ENCODE data around the gene GPA33.

GRCh38 chr1:167077868-167078210 lies 12.3 kb downstream of the GPA33 start:
- no peak for TF ChIP-seq CREB5 (CRISPR knock-in tag; IDR thresholded peaks at IDR 0.05; ENCODE audit: low read depth)
- TF ChIP-seq RARB (CRISPR knock-in tag; IDR thresholded peaks at IDR 0.05), result no peak
- TF ChIP-seq ISL1 (CRISPR knock-in tag; IDR thresholded peaks at IDR 0.05), result no peak
- no peak for TF ChIP-seq TCF4 (CRISPR knock-in tag; IDR thresholded peaks at IDR 0.05; ENCODE audit: borderline replicate concordance)
- no peak for TF ChIP-seq ARNTL (CRISPR knock-in tag; IDR thresholded peaks at IDR 0.05; ENCODE audit: borderline replicate concordance, low read depth)
- no peak for TF ChIP-seq CSRNP3 (CRISPR knock-in tag; IDR thresholded peaks at IDR 0.05)
